GM19467 (cell line): ENCODE measurements around the gene LYPD8.
"Not testable (repeated sequence)": the region's sequence is repeated elsewhere in the genome, so short reads cannot be mapped to it uniquely, and the experiment has no call there.

Experiments
- ATAC-seq: cut with Tn5 transposase; IDR thresholded peaks from one replicate; pipeline ENCODE4 v1.9.1; 2021; ENCODE audit warnings: mild to moderate bottlenecking, moderate library complexity; ENCODE audit not compliant: unreplicated experiment

LYPD8 gene, protein sequence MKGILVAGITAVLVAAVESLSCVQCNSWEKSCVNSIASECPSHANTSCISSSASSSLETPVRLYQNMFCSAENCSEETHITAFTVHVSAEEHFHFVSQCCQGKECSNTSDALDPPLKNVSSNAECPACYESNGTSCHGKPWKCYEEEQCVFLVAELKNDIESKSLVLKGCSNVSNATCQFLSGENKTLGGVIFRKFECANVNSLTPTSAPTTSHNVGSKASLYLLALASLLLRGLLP

GRCh38 chr1:248755517-248755916 lies at the start of gene LYPD8:
Gene LYPD8, minus strand, starts transcription at chr1:248755759. Its CDS starts 4,678 bp downstream, at chr1:248751081.
- ATAC-seq = no peak

DNA sequence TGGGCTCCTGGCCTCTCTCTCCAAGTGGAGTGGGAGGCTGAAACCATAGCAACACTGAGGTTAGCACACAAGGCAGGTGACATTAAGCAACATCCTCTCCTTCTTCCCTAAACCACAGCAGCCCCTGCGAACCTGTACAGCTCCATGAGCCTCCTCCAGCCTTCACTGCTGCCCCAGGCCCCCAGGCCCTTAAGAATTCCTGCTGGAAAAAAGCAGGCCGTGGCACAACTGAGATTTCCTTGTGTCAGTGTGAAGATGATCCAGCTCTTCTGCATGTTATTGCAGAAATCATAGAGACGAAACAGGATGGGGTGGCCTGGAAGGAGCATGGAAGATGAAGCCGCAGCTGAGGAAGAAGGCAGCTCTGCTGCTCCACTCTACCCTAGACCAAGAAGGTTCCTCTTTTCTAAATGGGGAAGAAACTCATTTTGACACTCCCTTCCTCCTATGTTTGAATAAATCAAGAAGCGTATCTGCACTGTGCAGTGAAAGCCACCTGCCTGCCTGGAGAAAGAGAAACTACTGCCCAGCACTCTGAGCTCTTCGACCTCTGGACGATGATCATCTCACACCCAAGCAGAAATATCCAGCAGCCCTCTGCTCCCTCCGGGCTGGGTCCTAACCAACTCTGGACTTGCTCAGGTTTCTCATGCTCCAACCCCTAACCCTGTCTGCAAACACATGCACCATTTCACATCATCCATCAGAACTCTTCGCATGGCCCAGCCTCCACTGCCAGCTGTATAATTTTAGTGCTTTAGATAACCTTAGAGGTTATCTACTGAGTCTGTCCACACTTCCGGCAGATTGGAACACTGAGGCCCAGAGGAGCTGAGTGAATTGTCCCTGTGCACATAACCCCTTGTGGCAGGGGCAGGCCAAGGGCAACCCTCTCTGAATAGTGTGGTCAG lies 49.5 kb upstream of the LYPD8 start:
- ATAC-seq = peak; percentile 85

- not testable (repeated sequence) for ATAC-seq
Observed at GRCh38 chr1:248803501-248803900, 47.9 kb upstream of the LYPD8 start.

GRCh38 chr1:248802454-248802853 lies 46.9 kb upstream of the LYPD8 start:
- ATAC-seq = no peak

- ATAC-seq = no peak
Observed at GRCh38 chr1:248800459-248800858, 44.9 kb upstream of the LYPD8 start.

DNA sequence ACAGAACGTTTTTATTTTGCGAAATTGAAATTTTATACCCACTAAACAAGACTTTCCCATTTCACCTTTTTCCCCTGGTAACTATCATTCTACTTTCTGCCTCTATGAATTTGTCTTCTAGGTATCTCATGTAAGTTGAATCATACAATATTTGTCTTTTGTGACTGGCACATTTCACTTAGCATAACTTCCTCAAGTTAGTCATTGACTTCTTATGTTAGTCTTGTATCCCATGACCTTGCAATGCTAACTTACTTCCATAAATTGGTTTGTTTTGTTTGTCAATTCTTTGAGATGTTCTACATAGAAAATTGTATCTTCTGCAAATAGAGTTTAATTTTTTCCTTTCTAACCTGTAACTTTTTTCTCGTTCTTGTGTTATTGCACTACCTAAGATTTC lies 43.2 kb upstream of the LYPD8 start:
- no peak for ATAC-seq

DNA sequence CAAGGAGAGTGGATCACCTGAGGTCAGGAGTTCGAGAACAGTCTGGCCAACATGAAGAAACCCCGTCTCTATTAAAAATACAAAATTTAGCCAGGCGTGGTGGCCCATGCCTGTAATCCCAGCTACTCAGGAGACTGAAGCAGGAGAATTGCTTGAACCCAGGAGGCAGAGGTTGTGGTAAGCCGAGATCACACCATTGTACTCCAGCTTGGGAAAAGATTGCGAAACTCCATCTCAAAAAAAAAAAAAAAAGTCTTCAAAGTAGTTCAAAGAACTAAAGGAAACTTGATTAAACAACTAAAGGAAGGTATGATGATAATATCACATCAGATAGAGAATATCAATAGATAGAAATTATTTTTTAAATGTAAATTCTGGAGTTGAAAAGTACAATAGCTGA lies 39.1 kb upstream of the LYPD8 start:
- ATAC-seq = not testable (repeated sequence)

- peak; percentile 70 for ATAC-seq
Observed at GRCh38 chr1:248793592-248793991, 38.0 kb upstream of the LYPD8 start.

DNA sequence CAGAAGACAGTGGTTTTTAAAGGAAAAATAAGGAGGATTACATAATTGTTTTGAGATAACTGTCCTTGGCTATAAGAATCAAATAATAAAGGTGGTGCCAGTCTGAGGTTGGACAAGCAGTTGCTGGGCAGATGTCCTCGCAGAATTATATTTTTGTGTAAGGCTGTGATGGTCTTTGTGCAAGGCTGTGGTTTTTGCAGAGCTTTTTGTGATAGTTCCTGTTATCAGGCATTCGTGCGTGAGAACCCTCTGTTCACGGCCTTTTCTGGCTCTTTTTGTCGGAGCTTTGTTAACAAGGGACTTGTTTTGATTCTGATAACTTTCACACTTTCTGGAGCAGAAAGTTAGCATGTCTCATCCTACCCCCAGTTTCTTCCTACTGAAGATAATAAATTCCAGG lies 36.8 kb upstream of the LYPD8 start:
- peak; percentile 40 for ATAC-seq

DNA sequence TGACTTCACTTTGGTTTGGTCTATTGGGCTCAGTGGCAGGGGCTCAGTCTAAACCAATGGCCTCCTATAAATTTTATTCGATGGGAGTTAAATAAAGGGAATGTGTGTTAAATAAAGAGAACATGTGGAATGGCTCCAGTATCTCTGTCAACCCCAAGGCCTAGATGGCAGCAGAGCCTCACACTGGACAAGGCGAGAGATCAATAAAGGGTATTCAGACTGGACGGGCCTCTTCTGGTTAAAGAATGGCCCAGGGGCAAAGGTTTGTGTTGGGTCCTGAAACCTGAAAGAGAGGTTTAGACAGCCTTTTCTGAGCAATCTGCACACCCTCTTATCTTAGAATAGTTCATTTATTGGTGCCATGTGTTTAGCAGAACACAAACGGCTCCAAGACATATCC lies 35.5 kb upstream of the LYPD8 start:
- ATAC-seq = no peak

- ATAC-seq = no peak
Observed at GRCh38 chr1:248790456-248790855, 34.9 kb upstream of the LYPD8 start.

DNA sequence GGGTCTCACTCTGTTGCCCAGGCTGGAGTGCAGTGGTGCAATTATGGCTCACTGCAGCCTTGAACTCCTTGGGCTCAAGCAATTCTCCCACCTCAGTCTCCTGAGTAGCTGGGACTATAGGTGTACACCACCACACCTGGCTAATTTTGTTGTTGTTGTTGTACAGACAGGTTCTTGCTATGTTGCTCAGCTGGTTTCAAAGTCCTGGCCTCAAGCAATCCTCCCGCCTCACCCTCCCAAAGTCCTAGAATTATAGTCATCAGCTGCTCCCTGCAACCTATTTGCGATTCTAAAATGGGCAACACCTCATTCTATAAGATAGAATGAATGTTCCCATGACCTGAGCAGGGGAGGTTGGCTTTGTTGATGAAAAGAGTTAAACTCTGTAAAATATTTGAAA lies 33.8 kb upstream of the LYPD8 start:
- ATAC-seq = not testable (repeated sequence)

DNA sequence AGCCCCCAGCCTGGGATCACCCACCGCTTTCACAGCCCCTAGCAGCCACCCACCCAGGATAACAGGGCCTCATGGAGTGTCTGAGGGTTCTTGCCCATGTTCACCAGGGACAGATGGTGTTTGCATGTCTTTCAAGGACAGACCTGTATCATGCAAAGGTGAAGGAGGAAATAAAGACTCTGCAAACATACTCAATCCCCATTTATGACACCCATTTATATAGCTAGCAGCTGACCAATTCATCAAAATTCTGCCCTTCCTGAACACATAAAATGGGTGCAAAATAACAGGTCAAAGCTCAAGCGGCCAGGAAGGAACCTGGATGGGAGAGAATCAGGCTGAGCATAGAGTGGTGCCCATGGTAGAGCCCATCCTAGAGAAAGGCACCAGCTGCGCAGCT lies 32.8 kb upstream of the LYPD8 start:
- ATAC-seq = no peak

- ATAC-seq = no peak
Observed at GRCh38 chr1:248787430-248787829, 31.9 kb upstream of the LYPD8 start.

GRCh38 chr1:248786156-248786555 lies 30.6 kb upstream of the LYPD8 start:
- ATAC-seq = no peak

DNA sequence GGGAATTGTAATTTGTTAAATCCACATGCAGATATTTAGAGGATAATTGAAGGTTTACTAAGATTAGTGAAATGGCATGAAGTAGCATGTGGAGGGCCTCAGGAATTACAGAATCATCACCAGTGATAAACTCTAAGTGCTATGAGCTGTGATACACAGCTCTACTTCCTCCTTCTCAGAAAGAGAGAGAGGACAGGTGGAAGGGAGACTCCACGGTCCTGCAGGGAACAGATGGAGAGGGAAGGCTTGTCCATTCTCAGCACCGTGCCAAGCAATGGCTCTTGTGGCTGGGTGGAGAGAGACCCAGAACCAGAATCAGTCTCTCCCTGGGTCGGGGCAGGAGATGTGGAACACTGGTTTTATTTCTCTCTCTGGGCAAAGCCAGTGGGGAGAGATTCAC lies 27.8 kb upstream of the LYPD8 start:
- ATAC-seq = no peak

- ATAC-seq = no peak
Observed at GRCh38 chr1:248782416-248783141, 27.0 kb upstream of the LYPD8 start.

GRCh38 chr1:248779350-248779749 lies 23.8 kb upstream of the LYPD8 start:
- ATAC-seq = no peak

- no peak for ATAC-seq
Observed at GRCh38 chr1:248778906-248779305, 23.3 kb upstream of the LYPD8 start.

DNA sequence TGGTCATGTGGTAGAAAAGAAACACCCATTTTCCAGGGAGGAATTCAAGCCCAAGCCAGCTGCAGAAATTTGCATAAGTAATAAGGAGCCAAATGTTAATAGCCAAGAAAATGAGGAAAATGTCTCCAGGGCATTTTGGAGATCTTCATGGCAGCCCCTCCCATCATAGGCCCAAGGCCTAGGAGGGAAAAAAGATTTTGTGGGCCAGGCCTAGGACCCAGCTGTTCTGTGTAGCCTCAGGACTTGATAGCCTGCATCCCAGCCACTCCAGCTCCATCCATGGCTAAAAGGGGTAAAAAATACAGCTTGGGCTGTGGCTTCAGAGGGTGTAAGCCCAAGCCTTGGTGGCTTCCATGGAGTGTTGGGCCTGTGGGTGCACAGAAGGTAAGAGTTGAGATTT lies 21.4 kb upstream of the LYPD8 start:
- ATAC-seq = no peak

DNA sequence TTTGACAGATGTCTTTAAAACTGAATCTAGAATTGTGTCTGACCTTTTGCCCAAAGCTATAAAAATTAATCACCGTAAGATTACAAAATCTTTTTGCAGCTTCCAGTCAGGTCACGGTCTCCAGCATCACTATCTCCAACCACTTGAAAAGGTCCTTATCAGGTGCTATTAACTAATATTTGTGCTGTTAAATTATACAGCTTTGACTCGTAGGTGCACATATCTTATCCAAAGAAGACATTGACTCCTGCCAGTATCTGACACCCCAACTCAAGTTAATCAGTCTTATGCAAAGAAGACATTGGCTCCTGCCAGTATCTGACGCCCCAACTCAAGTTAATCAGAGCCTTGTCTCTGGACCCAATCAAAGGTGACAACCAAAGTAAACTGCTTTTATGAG lies 19.9 kb upstream of the LYPD8 start:
- ATAC-seq = no peak

- ATAC-seq = no peak
Observed at GRCh38 chr1:248759644-248760043, 4.1 kb upstream of the LYPD8 start.
